SK-N-SH (cell line): Measurements from ENCODE around the gene RAB40C. TPM values are rescaled to one million over a fixed set of nuclear protein-coding genes. Genes with fewer than 3 reads are reported as not detected.

Experiments
- CTCF ChIA-PET: fragments of 300-600, 350-600 bp; formaldehyde crosslinking; extraction: SDS; loops from one replicate; lab custom pipeline; 2021; lab: Yijun Ruan, JAX
- POLR2A ChIA-PET: fragments of 350-600 bp; sonication (Branson Sonifier 250); formaldehyde crosslinking; extraction: SDS; loops from one replicate; lab custom pipeline; 2020; ENCODE audit warnings: antibody characterized with exemption, inconsistent platforms; lab: Yijun Ruan, JAX
- DNase-seq: peaks from one replicate; pipeline ENCODE4 v3.0.0; 2012
- H2AFZ ChIP-seq: fragments of 200-600 bp; sonication (generic); 2 replicates; pipeline ENCODE4 v1.8.1; 2016; ENCODE audit warnings: antibody characterized with exemption, mild to moderate bottlenecking, low read depth
- H3F3A ChIP-seq: fragments of 200-600 bp; sonication (generic); replicated peaks from 2 replicates; pipeline ENCODE3; 2016; ENCODE audit warnings: antibody characterized with exemption, mild to moderate bottlenecking; ENCODE audit not compliant: insufficient read depth
- H3K27ac ChIP-seq, 2 experiments: fragments of 200-500 bp in 1 of 2; fragments of 200-600 bp in 1 of 2; sonication (Bioruptor generic) in 1 of 2; sonication (generic), shearing (Covaris generic) in 1 of 2; 2 replicates each; pipeline versions ENCODE4 v1.5.1 to v1.6.1; 2014 to 2016; ENCODE audit warnings: low read depth in 2 of 2, inconsistent platforms in 1 of 2, low read length in 1 of 2, mild to moderate bottlenecking in 1 of 2, mixed read lengths in 1 of 2
- H3K27me3 ChIP-seq: fragments of 200-600 bp; sonication (generic), shearing (Covaris generic); 2 replicates; pipeline ENCODE4 v1.6.1; 2016; ENCODE audit warnings: mixed run types; ENCODE audit not compliant: insufficient read depth
- H3K36me3 ChIP-seq, 2 experiments: fragments of 200-500 bp in 1 of 2; fragments of 200-600 bp in 1 of 2; sonication (Bioruptor generic) in 1 of 2; sonication (generic) in 1 of 2; replicated peaks in 1 of 2; 2 replicates each; pipeline versions ENCODE3 to v1.5.1; 2014 to 2016; ENCODE audit warnings: low read length in 1 of 2, mild to moderate bottlenecking in 1 of 2; ENCODE audit not compliant: insufficient read depth in 2 of 2, control insufficient read depth in 1 of 2
- H3K4me1 ChIP-seq, 2 experiments: fragments of 200-500 bp in 1 of 2; fragments of 200-600 bp in 1 of 2; sonication (Bioruptor generic) in 1 of 2; sonication (generic), shearing (Covaris generic) in 1 of 2; 2 replicates each; pipeline versions ENCODE4 v1.5.1 to v1.6.1; 2014 to 2016; ENCODE audit warnings: low read depth in 1 of 2, low read length in 1 of 2, mixed run types in 1 of 2; ENCODE audit not compliant: insufficient read depth in 2 of 2, control insufficient read depth in 1 of 2
- H3K4me2 ChIP-seq: fragments of 200-600 bp; sonication (generic), shearing (Covaris generic); 2 replicates; pipeline ENCODE4 v1.6.1; 2017; ENCODE audit warnings: mixed run types
- H3K4me3 ChIP-seq, 2 experiments: fragments of 200-500 bp in 1 of 2; fragments of 200-600 bp in 1 of 2; sonication (Bioruptor generic) in 1 of 2; sonication (generic), shearing (Covaris generic) in 1 of 2; 2 replicates each; pipeline versions ENCODE4 v1.5.1 to v1.8.1; 2014 to 2016; ENCODE audit warnings: low read depth in 2 of 2, inconsistent platforms in 1 of 2, low read length in 1 of 2, mild to moderate bottlenecking in 1 of 2, mixed read lengths in 1 of 2, moderate library complexity in 1 of 2
- H3K79me2 ChIP-seq: fragments of 200-600 bp; sonication (generic); 2 replicates; pipeline ENCODE4 v1.8.1; 2017; ENCODE audit warnings: mild to moderate bottlenecking; ENCODE audit not compliant: insufficient read depth
- H3K9ac ChIP-seq: fragments of 200-600 bp; sonication (generic); 2 replicates; pipeline ENCODE4 v1.6.1; 2017; ENCODE audit warnings: mixed run types
- H3K9me2 ChIP-seq: fragments of 200-600 bp; sonication (generic); 2 replicates; pipeline ENCODE4 v1.6.1; 2017; ENCODE audit warnings: mixed run types
- H3K9me3 ChIP-seq: fragments of 200-600 bp; sonication (generic); 2 replicates; pipeline ENCODE4 v1.6.1; 2017; ENCODE audit warnings: mixed run types, mild to moderate bottlenecking, moderate library complexity
- H4K20me1 ChIP-seq: fragments of 200-600 bp; sonication (generic); 2 replicates; pipeline ENCODE4 v1.6.1; 2017; ENCODE audit warnings: mild to moderate bottlenecking, mixed run types; ENCODE audit not compliant: insufficient read depth
- ELF1 ChIP-seq: IDR thresholded peaks from 2 replicates; pipeline ENCODE4 v1.4.0; 2012
- EZH2phosphoT487 ChIP-seq: fragments of 200-600 bp; sonication (generic); IDR thresholded peaks from 2 replicates; pipeline ENCODE4 v1.6.1; 2017; ENCODE audit warnings: low read depth, mixed run types, mild to moderate bottlenecking, antibody characterized with exemption, moderate library complexity, borderline replicate concordance
- FOXJ3 ChIP-seq: sonication (generic); formaldehyde crosslinking; IDR thresholded peaks from 2 replicates; pipeline ENCODE4 v1.5.1; 2020; ENCODE audit warnings: mild to moderate bottlenecking, missing genetic modification reagents
- GABPA ChIP-seq: IDR thresholded peaks from 2 replicates; pipeline ENCODE4 v1.4.0; 2012; ENCODE audit warnings: low read depth, mild to moderate bottlenecking
- MXI1 ChIP-seq: IDR thresholded peaks from 2 replicates; pipeline ENCODE4 v1.6.1; 2012; ENCODE audit warnings: mild to moderate bottlenecking, low read depth, low read length, improper control_type of control experiment
- NFIC ChIP-seq: IDR thresholded peaks from 2 replicates; pipeline ENCODE4 v1.4.0; 2012; ENCODE audit warnings: borderline replicate concordance
- NRF1 ChIP-seq: IDR thresholded peaks from 2 replicates; pipeline ENCODE4 v1.6.1; 2012; ENCODE audit warnings: low read depth, mild to moderate bottlenecking, low read length
- PBX3 ChIP-seq: IDR thresholded peaks from 2 replicates; pipeline ENCODE4; 2012
- POLR2AphosphoS5 ChIP-seq: IDR thresholded peaks from 2 replicates; pipeline ENCODE4 v1.6.1; 2012; ENCODE audit warnings: low read depth, low read length
- RCOR1 ChIP-seq: fragments of 150-350 bp; IDR thresholded peaks from 2 replicates; pipeline ENCODE4 v1.6.1; 2017; ENCODE audit warnings: antibody characterized with exemption, low read length
- RFX5 ChIP-seq: IDR thresholded peaks from 2 replicates; pipeline ENCODE4 v1.6.1; 2012; ENCODE audit warnings: mild to moderate bottlenecking, improper control_type of control experiment, low read length
- RXRA ChIP-seq: IDR thresholded peaks from 2 replicates; pipeline ENCODE4 v1.4.0; 2012; ENCODE audit warnings: low read depth, mild to moderate bottlenecking, borderline replicate concordance
- TAF1 ChIP-seq: IDR thresholded peaks from 2 replicates; pipeline ENCODE4 v1.6.1; 2012; ENCODE audit warnings: low read depth, mild to moderate bottlenecking, low read length, moderate library complexity, borderline replicate concordance
- TCF12 ChIP-seq: IDR thresholded peaks from 2 replicates; pipeline ENCODE4 v1.4.0; 2012
- TEAD4 ChIP-seq: IDR thresholded peaks from 2 replicates; pipeline ENCODE4 v1.4.0; 2012; ENCODE audit warnings: mild to moderate bottlenecking, borderline replicate concordance; ENCODE audit not compliant: insufficient read depth
- USF2 ChIP-seq: fragments of 150-350 bp; IDR thresholded peaks from 2 replicates; pipeline ENCODE4 v1.6.1; 2017; ENCODE audit warnings: antibody characterized with exemption, low read length, low read depth, borderline replicate concordance
- YY1 ChIP-seq: IDR thresholded peaks from 2 replicates; pipeline ENCODE4 v1.4.0; 2012; ENCODE audit warnings: low read depth, mild to moderate bottlenecking
- WGBS: methylation state at CpG from one replicate; pipeline ENCODE4 v1.1.6; 2017; ENCODE audit warnings: low lambda C conversion rate; 5-methylcytosine and 5-hydroxymethylcytosine counted together
- polyA plus RNA-seq, 3 experiments: library from polyadenylated mRNA; depleted of rRNA; stranded (reverse); fragments of >200 nt; gene quantifications; 2 replicates each; pipeline ENCODE4 v1.2.3, GENCODE V29; 2012

Gene RAB40C
- polyA plus RNA-seq, 1 of the 3 experiments (the other 2 are of a cell fraction): 13.0 TPM

DNA sequence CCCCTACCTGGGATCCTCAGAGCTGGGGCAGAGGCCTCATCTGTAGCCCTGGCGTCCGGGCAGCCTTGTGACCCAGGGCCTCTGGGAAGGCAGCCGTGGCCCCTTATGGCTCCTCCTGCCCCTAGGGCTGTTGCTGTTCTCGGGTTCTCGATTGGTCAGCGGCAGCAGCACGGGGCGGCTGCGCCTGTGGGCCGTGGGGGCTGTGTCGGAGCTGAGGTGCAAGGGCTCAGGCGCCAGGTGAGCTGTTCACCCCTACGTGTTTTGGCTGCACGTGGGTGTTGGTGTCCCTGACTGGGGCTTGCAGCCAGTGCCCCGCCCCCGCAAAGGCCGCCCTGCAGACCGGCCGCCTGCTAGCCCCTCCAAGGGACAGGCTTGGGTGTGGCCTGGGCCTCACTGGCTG is 72.2 kb downstream of the RAB40C start (continued):
- no peak for TF ChIP-seq RCOR1
- no peak for TF ChIP-seq FOXJ3 (CRISPR knock-in tag)
- TF ChIP-seq GABPA: no peak
- no peak for TF ChIP-seq NFIC

GRCh38 chr16:662597-662996 is 72.7 kb downstream of the RAB40C start:
- TF ChIP-seq ELF1 (no peak), TEAD4 (no peak), RFX5 (no peak)
- Histone ChIP-seq H3K4me1 (peaks cover 3 to 40% of the 10 kb centered on the region in 2 experiments; a peak in 3 of 4 replicates), H3K9me3 (no peaks in the 10 kb centered on the region), H3K27ac (peak overlapping the region in 1 of 2 experiments; percentile 79; a peak in 1 of 4 replicates), H3F3A (no peaks in the 10 kb centered on the region), H2AFZ (no peak overlapping the region), H3K27me3 (no peaks in the 10 kb centered on the region), H3K4me3 (no peak overlapping the region), H3K9me2 (no peaks in the 10 kb centered on the region), H3K4me2 (no peak overlapping the region), H3K9ac (no peak overlapping the region), H4K20me1 (no peaks in the 10 kb centered on the region), H3K36me3 (peaks cover 0 to 34% of the 10 kb centered on the region in 2 experiments), H3K79me2 (no peaks in the 10 kb centered on the region)
- 96% methylated on average over 17 of the region's 21 CpGs for WGBS
- POLR2A ChIA-PET: interaction anchor here (1.3 kb wide), 1 partner anchor 15 kb away, joined by 5 read pairs; no protein-coding TSS in a partner anchor
- CTCF ChIA-PET: interaction anchor here (2.7 to 6.7 kb wide), 2 partner anchors 13 to 19 kb away, joined by 11 to 92 read pairs; partner anchors contain the start of gene WDR90
- no peak for DNase-seq

DNA sequence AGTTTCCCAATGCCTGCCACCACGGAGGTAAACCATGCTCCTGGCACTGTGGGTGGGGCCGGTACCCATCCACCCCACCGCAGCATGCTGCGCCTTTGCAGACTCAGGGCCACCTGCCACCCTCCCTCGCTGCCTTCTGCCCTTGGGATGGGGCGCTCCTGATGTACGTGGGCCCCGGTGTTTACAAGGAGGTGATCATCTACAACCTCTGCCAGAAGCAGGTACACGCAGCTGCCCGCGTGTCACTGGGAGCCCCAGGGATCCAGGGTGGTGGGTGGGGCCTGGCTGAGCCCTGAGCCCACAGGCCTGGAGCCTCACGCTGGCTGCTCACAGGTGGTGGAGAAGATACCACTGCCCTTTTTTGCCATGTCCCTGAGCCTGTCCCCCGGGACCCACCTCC is 76.7 kb downstream of the RAB40C start:
- no peak overlapping the region for H3K4me2 ChIP-seq
- peaks cover 5 to 43% of the 10 kb centered on the region in 2 experiments for H3K36me3 ChIP-seq
- H2AFZ ChIP-seq: no peak overlapping the region
- H3K27ac ChIP-seq: no peak overlapping the region; a peak in 1 of 4 replicates
- no peaks in the 10 kb centered on the region for H3K9me3 ChIP-seq
- H3K79me2 ChIP-seq: peaks cover 25% of the 10 kb centered on the region
- TF ChIP-seq POLR2AphosphoS5: no peak
- WGBS: 90% methylated on average over 7 of the region's 13 CpGs
- H3K4me3 ChIP-seq: no peak overlapping the region
- no peak for DNase-seq
- no peak overlapping the region for H3K9ac ChIP-seq
- H3K27me3 ChIP-seq: no peaks in the 10 kb centered on the region
- POLR2A ChIA-PET: interaction anchor here (0.8 to 1.5 kb wide), 3 partner anchors 9 to 71 kb away, joined by 3 to 4 read pairs (median 4); partner anchors contain the start of genes RHBDL1 and STUB1
- H3K9me2 ChIP-seq: no peaks in the 10 kb centered on the region
- H3K4me1 ChIP-seq: peaks cover 0 to 27% of the 10 kb centered on the region in 2 experiments; a peak in 1 of 4 replicates
- H3F3A ChIP-seq: no peaks in the 10 kb centered on the region
- CTCF ChIA-PET: interaction anchor here (1.0 to 6.3 kb wide), 5 partner anchors 12 to 74 kb away, joined by 3 to 69 read pairs (median 4); partner anchors contain the start of genes CIAO3, WDR24 and WDR90
- H4K20me1 ChIP-seq: 0 out of 2 replicates have a peak, but pooled peaks cover 6% of the 10 kb centered on the region

DNA sequence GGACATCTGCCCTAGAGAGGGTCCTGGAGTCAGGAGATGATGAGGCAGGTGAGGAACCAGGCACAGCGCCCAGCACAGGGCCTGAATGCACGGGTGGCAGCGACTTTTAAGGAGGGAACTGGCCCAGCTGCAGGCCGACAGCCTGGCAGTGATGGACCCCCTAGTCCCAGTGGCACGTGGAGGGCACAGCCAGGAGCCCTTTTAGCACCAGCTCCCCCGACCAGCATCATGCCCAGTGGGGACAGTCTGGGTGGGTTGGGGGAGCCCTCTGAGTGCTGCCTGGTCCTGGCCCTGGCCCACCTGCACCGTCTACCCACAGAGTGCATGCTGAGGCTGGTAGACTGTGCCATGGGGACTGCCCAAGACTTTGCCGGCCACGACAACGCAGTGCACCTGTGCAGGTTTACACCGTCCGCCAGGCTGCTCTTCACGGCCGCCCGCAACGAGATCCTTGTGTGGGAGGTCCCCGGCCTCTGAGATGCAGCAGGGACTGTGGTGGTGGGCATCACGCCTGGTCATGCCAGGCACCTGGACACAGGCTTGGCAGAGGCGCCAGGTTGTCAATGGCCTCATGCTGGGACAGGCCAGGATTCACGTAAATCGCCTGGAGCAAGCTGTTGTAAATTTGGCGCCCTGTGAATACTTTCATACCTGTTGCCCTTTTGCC is 77.4 kb downstream of the RAB40C start:
- Histone ChIP-seq H3K4me2 (no peak overlapping the region), H3K27ac (peak overlapping the region; percentile 25 to 81; a peak in 3 of 4 replicates), H3F3A (no peaks in the 10 kb centered on the region), H3K9me2 (no peaks in the 10 kb centered on the region), H3K27me3 (no peaks in the 10 kb centered on the region), H3K9me3 (no peaks in the 10 kb centered on the region), H3K4me1 (peaks cover 0 to 20% of the 10 kb centered on the region in 2 experiments; a peak in 1 of 4 replicates), H4K20me1 (0 out of 2 replicates have a peak, but pooled peaks cover 6% of the 10 kb centered on the region), H3K4me3 (no peak overlapping the region), H2AFZ (peak overlapping the region; percentile 36; the same call in 1 of the 2 replicates), H3K9ac (no peak overlapping the region; the same call in 1 of the 2 replicates), H3K79me2 (peaks cover 25% of the 10 kb centered on the region), H3K36me3 (peaks cover 5 to 41% of the 10 kb centered on the region in 2 experiments)
- POLR2A ChIA-PET: interaction anchor here (0.6 to 1.5 kb wide), 4 partner anchors 8 to 17 kb away, joined by 3 to 4 read pairs (median 4); partner anchors contain the start of genes JMJD8, RHBDL1 and STUB1
- CTCF ChIA-PET: interaction anchor here (0.6 to 6.3 kb wide), 16 partner anchors 9 to 123 kb away, joined by 3 to 69 read pairs (median 4); partner anchors contain the start of genes JMJD8, RHBDL1, WDR24 and WDR90
- 76% methylated on average over 17 of the region's 22 CpGs for WGBS
- DNase-seq: no peak
- no peak for TF ChIP-seq TEAD4
- no peak for TF ChIP-seq POLR2AphosphoS5
- no peak for TF ChIP-seq TAF1
- no peak for TF ChIP-seq RXRA
- TF ChIP-seq NRF1: no peak
- TF ChIP-seq MXI1: no peak
- TF ChIP-seq USF2: no peak
- no peak for TF ChIP-seq TCF12
- no peak for TF ChIP-seq PBX3
- TF ChIP-seq EZH2phosphoT487: no peak
- no peak for TF ChIP-seq NFIC
- no peak for TF ChIP-seq YY1
